GM18511 (cell line): Measurements from ENCODE around the gene WNT9A.

Experiments used
- ATAC-seq: cut with Tn5 transposase; IDR thresholded peaks from one replicate; pipeline ENCODE4 v1.9.1; 2021; ENCODE audit warnings: mild to moderate bottlenecking, moderate library complexity; ENCODE audit not compliant: unreplicated experiment

WNT9A gene

DNA sequence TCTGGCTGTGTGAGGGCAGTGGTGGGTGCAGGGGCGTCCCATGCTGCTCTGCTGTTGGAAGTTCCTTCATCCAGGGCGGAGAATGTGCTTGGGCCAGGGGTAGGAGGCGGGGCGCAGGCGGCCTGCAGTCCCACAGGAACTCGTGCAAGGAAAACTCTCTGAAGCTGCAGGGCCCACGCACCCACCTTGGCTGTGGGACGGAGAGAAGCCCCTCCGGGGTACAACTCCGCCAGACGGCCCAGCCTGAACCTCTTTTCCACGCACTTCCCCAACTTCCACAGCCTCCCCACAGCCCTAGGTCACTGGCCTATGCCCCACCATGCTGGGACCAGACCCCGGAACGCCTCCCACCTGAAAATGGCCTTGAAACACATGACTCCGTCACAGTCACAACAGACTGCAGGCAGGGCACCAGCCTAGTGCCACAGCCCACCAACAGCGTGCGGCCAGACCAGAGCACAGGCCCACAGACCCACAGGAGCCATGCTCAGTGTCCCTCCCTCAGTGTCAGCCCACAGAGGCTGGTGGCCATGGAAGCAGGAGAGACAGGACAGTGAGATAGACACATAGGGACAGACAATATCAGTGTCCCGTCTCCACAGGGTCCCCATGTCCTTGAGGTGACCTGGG lies 47.8 kb downstream of the WNT9A start:
- ATAC-seq, result no peak

- ATAC-seq, result no peak
Measured at GRCh38 chr1:227899141-227899819, 48.5 kb downstream of the WNT9A start.

GRCh38 chr1:227898502-227899140 lies 49.1 kb downstream of the WNT9A start:
- ATAC-seq, result no peak

DNA sequence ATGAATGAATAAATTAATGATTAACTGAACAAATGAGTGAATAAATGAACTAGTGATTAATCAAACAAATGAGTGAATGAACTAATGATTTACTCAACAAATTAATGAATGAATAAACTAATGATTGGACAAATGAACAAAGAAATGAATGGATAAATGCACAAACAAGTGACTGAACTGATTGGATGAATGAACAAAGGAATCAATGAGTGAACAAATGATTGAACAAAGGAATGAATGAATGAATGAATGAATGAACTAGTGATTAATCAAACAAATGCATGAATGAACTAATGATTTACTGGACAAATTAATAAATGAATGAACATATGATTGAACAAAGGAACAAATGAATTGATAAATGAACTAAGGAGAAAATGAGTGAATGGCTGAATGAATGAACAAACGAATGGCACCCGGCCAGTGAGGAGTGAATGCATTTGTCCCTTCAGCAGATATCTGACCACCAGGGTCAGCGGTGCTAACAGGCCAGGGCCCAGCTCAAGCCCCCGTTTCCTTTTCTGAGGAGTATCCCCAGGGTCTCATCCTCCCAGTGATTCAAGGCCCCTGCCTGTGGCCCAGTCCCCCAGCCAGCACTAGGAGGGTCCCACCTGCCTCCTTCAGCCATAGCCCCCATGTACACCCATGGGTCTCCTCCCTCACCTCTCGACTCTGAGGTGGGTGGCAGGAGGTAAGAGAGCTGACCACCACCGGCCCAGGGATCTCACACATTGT lies 49.9 kb downstream of the WNT9A start:
- no peak for ATAC-seq

- no peak for ATAC-seq
Measured at GRCh38 chr1:227896710-227897655, 50.7 kb downstream of the WNT9A start.

GRCh38 chr1:227895828-227896685 lies 51.7 kb downstream of the WNT9A start:
- ATAC-seq, result no peak

GRCh38 chr1:227894831-227895451 lies 52.8 kb downstream of the WNT9A start:
- ATAC-seq, result no peak

GRCh38 chr1:227893949-227894721 lies 53.6 kb downstream of the WNT9A start:
- no peak for ATAC-seq

GRCh38 chr1:227893300-227893948 lies 54.3 kb downstream of the WNT9A start:
- ATAC-seq, result no peak

DNA sequence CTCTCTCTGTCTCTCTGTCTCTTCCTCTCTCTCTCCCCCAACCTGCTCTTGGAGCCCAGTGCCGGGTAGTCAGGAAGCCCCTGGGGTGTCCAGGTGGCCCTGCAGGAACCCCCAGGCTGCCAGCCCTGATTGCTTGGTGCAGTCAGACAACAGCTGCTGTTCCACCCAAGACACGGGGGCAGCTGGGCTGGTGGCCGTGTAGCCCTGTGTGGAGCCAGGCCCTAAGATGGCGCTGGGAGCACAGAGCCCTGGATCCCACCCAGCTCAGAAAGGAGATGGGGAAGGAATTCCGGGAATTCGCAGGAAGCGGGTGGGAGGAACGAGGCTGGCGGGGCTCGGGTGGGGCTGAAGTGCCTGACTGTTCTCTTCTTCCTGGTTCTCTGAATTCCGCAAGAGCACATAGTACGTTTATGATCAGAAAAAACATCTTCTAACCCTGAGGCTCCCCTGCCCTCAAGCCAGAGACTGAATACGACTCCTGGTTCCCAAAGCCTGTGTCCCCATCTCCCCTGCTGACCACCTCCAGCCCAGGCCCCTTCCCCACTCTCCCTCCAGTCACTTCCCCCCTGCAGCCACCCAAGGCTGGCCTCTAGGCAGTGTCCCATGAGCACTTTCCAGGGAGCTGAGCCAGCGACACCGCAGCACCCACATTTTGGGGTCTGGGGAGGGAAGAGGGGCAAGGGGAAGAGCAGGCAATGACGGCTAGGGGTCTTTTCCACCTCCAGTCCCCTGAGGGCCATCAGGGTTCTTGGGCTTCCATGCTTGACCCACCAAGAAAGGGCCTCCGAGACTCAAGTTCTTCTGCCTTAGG lies 55.0 kb downstream of the WNT9A start:
- ATAC-seq, result no peak

DNA sequence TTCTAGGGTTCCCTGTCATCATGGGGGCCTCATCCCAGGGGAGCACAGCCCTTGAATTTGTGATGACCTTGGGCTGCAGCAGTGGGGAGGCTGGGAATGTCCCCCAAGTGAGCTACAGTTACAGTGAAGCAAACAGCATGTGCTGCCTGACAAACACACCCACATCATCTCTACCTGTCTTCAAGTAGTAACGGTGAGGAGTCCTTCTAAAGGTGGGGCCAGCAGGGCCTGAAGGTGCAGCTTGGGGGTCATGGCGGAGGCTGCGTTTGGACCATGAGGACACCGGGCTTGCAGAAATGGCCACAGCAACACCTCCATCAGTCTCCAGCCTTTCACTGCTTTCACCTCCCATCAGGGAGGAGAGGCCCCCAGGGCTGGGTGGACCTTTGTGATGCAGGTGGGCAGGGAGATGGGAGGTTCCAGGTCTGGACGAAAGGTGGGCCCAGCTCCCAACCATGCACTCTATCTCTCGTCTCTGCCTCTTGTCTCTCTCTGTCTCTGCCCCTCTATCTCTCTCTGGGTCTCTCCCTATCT lies 55.7 kb downstream of the WNT9A start:
- no peak for ATAC-seq

DNA sequence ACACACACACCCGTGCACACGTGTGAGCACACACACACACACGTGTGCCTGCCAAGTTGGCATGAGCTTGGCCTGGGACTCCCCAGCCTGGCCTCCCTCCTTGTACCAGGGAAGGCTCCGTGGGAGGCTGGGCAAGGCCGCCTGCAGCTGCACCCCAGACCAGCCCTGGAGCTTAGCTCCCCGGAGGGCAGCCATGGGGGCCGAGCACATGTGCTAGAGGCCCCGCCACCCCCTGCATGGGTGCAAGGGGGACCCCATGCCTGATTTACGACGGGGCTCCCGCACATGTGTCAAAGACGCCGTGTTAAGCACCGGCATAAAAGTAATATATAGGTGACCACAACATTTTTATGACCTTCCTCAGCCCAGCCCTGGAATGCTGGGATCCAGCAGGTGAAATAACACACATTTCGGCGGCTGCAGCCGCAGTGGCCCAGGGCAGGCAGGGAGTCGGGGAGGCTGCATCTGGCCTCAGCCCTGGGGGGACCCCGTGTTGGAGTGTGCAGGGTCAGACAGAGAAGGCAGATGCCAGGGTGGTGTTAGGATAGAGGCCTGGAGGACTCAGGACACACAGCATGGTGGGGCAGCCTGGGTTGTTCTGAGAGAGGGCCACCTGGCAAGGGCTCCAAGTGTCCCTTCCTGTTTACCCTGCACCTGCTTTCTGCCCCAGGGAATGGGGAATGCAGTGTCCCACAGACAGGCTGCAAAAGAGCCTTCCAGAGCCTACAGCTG lies 56.3 kb downstream of the WNT9A start:
- no peak for ATAC-seq

DNA sequence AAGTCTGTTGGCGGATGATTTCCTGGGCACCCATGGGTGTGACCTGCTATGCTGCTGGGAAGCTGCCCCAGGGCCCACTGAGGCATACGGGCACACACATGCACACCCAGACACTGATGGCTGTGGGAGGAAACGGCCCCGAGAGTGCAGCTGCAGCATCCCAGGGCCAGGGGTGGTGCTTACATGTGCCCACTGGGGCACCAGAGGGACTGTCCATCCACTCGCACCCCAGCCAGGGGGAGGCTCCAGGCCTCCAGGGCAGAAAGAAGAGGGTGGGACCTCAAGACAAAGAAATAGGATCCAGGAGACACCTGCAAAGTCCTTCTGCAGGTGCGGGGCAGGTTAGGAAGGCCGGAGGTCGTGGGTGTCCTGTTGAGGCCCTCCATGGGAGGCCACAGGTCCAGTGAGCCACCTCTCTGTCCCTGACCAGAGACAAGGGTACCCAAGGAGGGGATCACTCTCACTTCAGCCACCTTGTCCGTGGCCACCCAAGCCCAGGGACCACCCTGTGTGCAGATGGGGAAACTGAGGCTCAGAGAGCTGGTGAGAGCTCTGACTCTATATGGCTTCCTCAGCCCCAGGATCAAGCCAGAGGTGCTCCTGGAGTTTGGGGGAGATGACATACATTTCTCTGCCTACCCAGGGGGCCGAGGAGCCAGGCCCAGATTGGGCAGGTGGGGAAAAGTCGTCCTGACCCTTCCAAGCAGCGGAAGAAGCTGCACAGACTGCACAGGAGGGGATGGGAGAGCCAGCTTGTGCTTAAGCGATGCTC lies 57.1 kb downstream of the WNT9A start:
- ATAC-seq, result no peak

- ATAC-seq, result no peak
Measured at GRCh38 chr1:227889863-227890405, 57.8 kb downstream of the WNT9A start.
